GM20000 (cell line): ENCODE results near the gene IRF6.

ENCODE experiments used
- DNase-seq: peaks from one replicate; pipeline ENCODE4 v3.0.0; 2012; ENCODE audit warnings: low spot score
- TF ChIP-seq, protein P1 (sequence below): IDR thresholded peaks from 2 replicates; pipeline ENCODE4 v1.5.1; 2012; ENCODE audit warnings: mild to moderate bottlenecking, control low read depth; ENCODE audit errors: extremely low read depth, missing control alignments

Gene IRF6

DNA sequence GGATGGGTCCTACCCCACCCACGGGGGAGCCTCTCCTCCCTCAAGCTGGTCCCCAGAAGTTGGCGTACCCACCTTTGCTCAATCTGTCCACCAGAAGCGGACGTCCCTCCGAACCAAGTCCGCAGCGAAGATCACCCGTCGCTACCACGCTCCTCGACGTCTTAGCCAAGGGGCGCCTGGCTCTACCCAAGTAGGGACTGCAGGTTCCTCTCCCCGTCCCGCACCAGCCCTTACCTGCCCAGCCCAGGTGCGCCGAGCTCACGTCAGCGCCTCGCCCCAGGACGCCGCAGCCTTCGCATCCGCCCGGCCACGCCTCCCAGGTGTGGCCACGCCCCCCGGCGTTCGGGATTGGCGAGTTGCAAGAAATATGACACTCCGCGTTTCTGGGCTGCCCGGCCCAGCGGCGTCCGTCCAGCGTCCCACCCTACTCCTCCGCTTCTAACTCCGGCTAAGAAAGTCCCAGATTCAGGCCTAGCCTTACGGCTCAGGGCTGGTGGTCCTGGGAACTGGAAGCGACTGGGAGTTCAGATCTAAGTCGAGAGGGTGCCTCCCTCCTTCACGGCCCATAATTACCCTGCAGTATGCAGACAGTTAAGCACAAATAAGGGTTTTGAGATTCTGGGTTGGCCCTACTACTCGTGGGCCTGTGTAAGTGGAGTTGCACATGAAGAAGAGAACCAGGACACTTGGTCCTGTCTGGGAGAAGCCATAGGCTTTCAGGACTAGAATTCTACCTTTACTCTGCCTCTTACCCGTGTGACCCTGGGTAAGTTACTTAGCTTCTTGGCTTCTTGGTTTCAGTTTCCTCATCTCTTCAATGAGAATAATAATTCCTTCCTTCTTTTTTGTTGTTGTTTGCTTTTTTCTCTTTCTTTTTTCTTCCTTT is at the start of gene IRF6:
Gene IRF6, minus strand, starts transcription at position 268 of the 886 bp plus-strand sequence. CDS start 4,729 bp downstream, outside the sequence.
- peak; percentile 86 for DNase-seq

DNA sequence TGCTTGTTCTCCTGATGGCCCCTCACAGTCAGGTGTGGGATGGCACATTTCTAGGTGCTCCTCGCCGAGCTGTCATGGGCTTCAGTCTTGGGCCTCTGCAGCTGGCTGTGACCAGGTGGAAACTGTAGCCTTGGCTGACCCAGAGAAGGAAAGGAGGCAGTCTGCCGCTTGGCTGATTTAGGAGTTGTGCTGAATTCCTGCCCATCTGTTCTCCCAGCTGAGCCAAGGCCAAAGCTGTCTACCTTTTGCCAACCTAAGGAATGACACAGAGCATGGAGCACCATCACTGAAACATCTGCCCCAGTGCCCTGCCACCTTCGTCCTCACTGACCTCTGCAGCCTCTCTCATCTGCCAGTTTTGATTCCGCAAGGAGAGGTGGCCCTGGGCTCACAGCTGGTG is 49.7 kb upstream of the IRF6 start:
- TF ChIP-seq, protein P1, sequence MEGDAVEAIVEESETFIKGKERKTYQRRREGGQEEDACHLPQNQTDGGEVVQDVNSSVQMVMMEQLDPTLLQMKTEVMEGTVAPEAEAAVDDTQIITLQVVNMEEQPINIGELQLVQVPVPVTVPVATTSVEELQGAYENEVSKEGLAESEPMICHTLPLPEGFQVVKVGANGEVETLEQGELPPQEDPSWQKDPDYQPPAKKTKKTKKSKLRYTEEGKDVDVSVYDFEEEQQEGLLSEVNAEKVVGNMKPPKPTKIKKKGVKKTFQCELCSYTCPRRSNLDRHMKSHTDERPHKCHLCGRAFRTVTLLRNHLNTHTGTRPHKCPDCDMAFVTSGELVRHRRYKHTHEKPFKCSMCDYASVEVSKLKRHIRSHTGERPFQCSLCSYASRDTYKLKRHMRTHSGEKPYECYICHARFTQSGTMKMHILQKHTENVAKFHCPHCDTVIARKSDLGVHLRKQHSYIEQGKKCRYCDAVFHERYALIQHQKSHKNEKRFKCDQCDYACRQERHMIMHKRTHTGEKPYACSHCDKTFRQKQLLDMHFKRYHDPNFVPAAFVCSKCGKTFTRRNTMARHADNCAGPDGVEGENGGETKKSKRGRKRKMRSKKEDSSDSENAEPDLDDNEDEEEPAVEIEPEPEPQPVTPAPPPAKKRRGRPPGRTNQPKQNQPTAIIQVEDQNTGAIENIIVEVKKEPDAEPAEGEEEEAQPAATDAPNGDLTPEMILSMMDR, result no peak
- no peak for DNase-seq

More for the DNA sequence above, at the start of gene IRF6:
- TF ChIP-seq, protein P1, result no peak

DNA sequence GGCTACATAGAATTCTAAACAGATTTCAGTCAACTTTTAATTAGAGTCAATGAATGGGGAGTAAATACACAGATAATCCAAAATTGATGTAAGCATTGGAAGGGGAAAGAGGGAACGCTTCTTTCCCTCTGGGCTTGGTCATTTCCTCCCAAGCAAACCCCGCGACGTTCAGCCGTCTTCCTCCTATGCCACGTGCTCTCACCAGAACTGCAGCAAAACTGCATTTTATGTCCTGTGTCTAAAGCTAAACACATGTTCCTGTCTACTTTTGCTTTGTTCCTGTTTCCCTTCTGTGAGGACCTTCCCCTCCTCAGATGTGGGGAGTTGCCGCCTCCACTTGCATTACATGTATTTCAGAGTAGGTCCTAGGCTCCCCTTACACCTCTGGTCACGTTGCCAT is 49.1 kb upstream of the IRF6 start:
- DNase-seq, result no peak

DNA sequence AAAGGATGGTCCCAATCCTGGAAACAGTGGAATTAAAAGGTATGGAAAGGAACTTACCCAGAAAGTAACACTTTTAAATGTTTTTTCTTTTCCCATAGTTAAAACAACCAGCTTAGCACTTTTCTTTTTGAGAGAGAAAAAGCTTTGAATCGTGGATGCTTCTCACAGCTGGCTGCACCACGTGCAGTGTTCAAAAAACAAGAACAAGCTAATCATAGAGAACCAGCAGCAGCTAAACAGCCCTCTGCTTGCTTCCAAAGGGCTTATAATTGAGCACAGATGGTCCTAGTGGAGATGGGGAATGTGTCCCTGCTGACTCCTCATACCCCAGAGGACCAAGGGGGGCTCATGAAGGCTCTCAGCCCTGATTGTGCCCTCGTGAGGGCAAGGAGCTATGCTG is 48.3 kb upstream of the IRF6 start:
- no peak for DNase-seq
- TF ChIP-seq, protein P1, result no peak

More for the DNA sequence above, 49.1 kb upstream of the IRF6 start:
- TF ChIP-seq, protein P1, result no peak

DNA sequence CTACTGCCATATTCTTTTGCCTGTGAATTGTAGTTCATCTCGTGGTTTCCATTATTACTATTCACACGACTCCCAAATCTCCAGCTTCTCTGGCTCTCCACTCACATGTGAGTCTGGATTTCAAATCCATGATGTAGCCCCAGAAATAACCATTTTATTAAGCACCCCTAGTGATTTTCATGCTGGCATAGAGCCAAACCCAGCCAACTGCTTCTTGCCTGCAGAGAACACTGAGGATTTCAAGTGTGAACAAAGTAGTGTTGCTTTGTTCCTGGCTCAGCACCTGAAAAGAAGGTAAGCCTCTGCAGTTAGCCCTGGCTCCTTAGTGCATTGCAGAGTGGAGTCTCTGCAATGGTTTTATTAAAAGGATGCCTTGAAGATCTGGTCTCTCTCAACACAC is 47.7 kb upstream of the IRF6 start:
- no peak for DNase-seq
- TF ChIP-seq, protein P1, result no peak

DNA sequence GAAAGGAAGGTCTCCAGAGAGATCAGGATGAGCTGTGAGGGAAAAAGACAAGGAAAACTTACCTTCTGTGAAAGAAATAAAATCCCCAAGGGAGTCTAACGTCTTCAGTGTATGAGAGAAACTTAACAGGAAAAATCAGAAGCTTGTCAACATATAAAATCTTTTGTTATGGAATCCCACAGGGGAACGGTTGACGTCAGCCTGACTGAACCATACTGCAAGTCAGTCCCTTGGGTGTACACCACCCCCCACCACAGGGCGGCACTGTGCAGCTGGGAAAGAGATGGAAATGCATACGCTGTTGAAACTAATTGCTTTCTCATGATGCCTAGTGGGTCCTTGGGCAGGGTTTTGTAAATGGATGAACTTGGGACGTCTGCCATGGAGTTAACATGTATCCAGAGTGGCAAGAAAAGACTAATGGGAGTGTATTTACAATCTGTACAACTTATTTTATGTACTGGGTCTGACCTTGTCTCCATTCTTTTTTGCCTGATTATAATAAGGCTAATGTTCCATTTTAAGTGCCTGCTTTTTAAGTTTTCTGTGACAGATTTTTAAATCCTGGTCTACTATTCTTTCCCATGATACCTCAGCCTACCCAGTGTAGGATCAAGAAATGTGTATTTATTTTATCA is 44.5 kb upstream of the IRF6 start:
- DNase-seq, result peak; percentile 68

More for the DNA sequence above, 44.5 kb upstream of the IRF6 start:
- TF ChIP-seq, protein P1, result peak; percentile 86
